ENCODE data around the gene NOL6.

- TF ChIP-seq CTCF (IDR thresholded peaks at IDR 0.05; ENCODE audit: low read depth, low read length, poor library complexity, severe bottlenecking) (no peak), EZH2phosphoT487 (IDR thresholded peaks at IDR 0.05; ENCODE audit: borderline replicate concordance, low read length) (no peak)
Measured at GRCh38 chr9:33440609-33441008, 33.1 kb downstream of the NOL6 start.

Measured in DOHH2 (cell line).